BE2C (cell line): ENCODE data around the gene KAZN.

Experiments
- DNase-seq: peaks from one replicate; pipeline ENCODE4 v3.0.0-alpha.2; 2020
- H3K27me3 ChIP-seq: fragments of 250-450 bp; sonication (Bioruptor Pico); 2 replicates; pipeline ENCODE4 v1.5.1; 2020; ENCODE audit warnings: mild to moderate bottlenecking
- H3K36me3 ChIP-seq: fragments of 250-450 bp; sonication (Bioruptor Pico); 2 replicates; pipeline ENCODE4 v1.5.1; 2020; ENCODE audit warnings: mild to moderate bottlenecking
- H3K4me1 ChIP-seq: fragments of 250-450 bp; sonication (Bioruptor Pico); 2 replicates; pipeline ENCODE4 v1.5.1; 2020
- H3K4me3 ChIP-seq: 2 replicates; pipeline ENCODE4 v1.5.1; 2011; ENCODE audit warnings: low read depth, low read length
- H3K9me3 ChIP-seq: fragments of 250-450 bp; sonication (Bioruptor Pico); 2 replicates; pipeline ENCODE4 v1.5.1; 2020
- TF ChIP-seq, protein P1 (sequence below): IDR thresholded peaks from 2 replicates; pipeline ENCODE4 v1.5.1; 2012; ENCODE audit warnings: mild to moderate bottlenecking, low read depth, low read length

Gene KAZN

DNA sequence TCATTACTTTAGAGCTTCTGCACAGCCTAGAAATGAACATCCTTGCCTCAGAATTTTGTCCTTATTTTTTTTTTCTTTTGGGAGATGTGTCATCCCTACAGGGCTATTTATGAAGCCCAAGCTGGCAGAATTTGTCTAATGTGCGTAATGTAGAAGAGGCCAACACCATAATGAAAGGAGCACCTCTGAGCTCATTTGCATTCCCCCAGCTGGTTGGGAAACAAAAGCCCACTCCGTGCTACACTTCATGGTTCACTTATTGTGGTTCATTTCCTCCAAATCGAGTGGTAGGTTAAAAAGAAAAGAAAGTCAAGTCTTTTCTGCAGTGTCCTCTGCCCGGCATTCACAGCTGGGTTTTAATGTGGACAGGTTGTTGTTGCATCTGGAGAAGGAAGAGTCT lies 73.5 kb downstream of the KAZN start:
- Histone ChIP-seq H3K9me3 (no peaks in the 10 kb centered on the region), H3K36me3 (no peaks in the 10 kb centered on the region), H3K4me3 (no peak overlapping the region), H3K27me3 (no peaks in the 10 kb centered on the region), H3K4me1 (no peaks in the 10 kb centered on the region)
- TF ChIP-seq, protein P1, sequence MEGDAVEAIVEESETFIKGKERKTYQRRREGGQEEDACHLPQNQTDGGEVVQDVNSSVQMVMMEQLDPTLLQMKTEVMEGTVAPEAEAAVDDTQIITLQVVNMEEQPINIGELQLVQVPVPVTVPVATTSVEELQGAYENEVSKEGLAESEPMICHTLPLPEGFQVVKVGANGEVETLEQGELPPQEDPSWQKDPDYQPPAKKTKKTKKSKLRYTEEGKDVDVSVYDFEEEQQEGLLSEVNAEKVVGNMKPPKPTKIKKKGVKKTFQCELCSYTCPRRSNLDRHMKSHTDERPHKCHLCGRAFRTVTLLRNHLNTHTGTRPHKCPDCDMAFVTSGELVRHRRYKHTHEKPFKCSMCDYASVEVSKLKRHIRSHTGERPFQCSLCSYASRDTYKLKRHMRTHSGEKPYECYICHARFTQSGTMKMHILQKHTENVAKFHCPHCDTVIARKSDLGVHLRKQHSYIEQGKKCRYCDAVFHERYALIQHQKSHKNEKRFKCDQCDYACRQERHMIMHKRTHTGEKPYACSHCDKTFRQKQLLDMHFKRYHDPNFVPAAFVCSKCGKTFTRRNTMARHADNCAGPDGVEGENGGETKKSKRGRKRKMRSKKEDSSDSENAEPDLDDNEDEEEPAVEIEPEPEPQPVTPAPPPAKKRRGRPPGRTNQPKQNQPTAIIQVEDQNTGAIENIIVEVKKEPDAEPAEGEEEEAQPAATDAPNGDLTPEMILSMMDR, result no peak
- DNase-seq, result no peak

DNA sequence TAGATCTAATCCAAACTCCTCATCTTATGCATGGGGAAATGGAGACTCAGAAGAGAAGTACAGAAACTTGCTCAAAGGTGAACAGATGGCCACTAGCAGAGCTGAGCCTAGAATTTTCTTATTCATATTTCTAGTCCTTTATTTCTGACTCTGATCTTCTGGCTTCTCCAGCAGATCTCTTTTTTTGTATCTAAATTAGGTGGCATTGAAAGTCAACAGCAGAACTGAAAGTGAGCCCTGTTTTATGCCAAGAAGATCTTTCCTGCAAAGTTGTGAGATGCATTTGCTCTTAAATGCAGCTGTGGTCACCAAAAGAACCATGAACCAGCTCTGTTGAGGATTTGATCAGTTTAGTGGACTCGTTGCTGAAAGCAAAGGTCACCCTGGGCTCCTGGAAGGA lies 75.5 kb downstream of the KAZN start:
- H3K4me1 ChIP-seq, result no peaks in the 10 kb centered on the region
- TF ChIP-seq, protein P1, result no peak
- H3K4me3 ChIP-seq, result no peak overlapping the region
- no peaks in the 10 kb centered on the region for H3K36me3 ChIP-seq
- DNase-seq, result no peak
- H3K9me3 ChIP-seq, result no peaks in the 10 kb centered on the region
- H3K27me3 ChIP-seq, result no peaks in the 10 kb centered on the region

DNA sequence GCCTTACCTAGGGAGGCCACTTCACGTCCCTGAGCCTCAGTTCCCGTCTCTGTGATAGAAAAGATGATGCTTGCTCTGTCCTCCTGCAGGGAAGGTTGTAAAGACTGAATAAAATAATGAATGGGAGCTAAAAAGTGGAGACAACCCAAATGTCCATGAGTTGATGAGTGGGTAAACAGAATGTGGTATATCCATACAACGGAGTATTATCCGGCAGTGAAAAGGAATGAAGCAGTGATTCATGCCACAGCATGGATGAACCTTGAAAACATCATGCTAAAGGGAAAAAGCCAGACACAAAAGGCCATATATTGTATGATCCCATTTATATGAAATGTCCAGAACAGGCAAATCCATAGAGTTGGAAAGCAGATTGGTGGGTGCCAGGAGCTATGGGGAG lies 77.9 kb downstream of the KAZN start:
- Histone ChIP-seq H3K27me3 (no peaks in the 10 kb centered on the region), H3K4me1 (no peaks in the 10 kb centered on the region), H3K9me3 (no peaks in the 10 kb centered on the region), H3K4me3 (no peak overlapping the region), H3K36me3 (no peaks in the 10 kb centered on the region)
- TF ChIP-seq, protein P1, result no peak
- no peak for DNase-seq

DNA sequence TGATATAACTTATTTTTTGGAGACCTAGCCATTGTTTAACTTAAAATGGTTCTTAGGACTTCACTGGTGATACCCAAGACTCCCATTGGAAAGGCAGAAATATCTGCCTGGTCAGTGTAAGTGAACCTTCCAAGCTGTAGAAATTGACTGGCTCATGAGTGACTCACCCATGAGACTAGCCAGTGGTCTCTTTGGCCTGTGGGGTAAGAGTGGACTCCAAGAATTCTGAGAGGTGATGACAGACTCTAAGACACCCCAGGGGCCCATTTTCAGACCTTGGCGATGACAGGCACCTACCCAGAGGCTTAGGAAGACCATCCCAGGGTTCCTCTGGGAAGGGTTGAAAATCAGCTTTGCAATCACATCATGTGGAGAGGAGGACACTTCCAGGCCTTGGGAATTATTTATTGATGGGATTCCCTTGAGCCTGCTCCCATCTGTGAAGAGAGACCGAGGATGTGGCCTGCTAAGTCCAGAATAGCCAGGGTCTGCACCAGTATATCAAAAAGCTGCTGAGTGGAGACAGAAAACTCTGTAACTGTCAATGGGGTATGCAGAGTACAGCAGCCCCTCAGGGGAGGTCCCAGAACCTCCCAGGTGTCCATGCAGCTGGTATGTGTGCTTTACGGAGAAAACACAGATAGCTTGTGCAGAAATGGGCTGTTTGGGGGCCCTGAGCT lies 78.9 kb downstream of the KAZN start:
- DNase-seq, result no peak
- H3K36me3 ChIP-seq, result no peaks in the 10 kb centered on the region
- TF ChIP-seq, protein P1, result no peak

DNA sequence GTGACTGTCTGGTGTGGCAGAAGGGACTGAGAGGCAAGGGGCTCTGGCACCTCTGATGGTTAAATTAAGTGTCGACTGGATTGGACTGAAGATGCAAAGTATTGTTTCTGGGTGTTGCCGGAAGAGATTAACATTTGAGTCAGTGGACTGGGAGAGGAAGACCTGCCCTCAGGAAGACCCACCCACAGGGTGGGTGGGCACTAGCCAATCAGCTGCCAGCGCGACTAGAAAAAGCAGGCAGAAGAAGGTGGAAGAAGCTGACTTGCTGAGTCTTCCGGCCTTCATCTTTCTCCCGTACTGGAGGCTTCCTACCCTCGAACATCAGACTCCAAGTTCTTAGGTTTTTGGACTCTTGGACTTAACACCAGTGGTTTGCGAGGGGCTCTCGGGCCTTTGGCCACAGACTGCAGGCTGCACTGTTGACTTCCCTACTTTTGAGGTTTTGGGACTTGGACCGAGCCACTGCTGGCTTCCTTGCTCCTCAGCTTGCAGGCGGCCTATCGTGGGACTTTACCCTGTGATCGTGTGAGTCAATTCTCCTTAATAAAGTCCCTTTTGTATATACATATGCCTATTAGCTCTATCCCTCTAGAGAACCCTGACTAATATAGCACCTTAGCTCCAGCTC lies 79.6 kb downstream of the KAZN start:
- H3K27me3 ChIP-seq, result no peaks in the 10 kb centered on the region
- DNase-seq, result no peak
- TF ChIP-seq, protein P1, result no peak

More for the DNA sequence above, 78.9 kb downstream of the KAZN start:
- Histone ChIP-seq H3K9me3 (no peaks in the 10 kb centered on the region), H3K27me3 (no peaks in the 10 kb centered on the region), H3K4me3 (no peak overlapping the region), H3K4me1 (no peaks in the 10 kb centered on the region)

DNA sequence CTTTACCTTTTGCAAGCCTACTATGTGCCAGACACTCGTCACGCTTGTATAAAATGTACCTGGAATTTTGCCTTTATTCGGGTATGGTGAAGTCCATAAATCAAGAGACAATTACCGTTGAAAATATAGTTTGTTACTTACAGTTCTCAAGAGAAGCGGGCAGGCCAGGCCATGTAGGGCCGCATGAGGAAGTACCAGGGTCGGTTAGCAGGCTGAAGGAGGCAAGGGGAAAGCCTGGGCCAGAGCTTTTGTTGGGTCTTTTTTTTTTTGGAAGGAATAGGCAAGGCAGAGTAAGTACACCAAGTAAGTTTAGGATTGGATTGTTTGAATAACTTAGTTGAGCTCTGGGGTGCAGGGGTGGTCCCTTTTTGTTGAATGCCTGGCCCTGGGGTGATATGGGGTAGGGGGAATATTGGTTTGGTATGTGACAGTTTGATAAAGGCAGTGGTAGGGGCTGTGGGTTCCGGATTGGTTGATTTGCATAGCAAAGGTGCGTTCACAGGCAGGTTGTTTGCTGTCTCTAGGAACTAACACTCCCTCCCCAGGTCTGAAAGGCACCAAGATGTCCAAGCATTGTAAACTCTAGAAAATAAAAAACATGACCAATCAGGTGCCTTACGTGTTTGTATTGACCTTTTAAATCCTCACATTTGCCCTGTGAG lies 80.7 kb downstream of the KAZN start:
- H3K9me3 ChIP-seq, result no peaks in the 10 kb centered on the region
- no peaks in the 10 kb centered on the region for H3K4me1 ChIP-seq
- no peaks in the 10 kb centered on the region for H3K27me3 ChIP-seq
- TF ChIP-seq, protein P1, result no peak
- no peak overlapping the region for H3K4me3 ChIP-seq
- H3K36me3 ChIP-seq, result no peaks in the 10 kb centered on the region
- no peak for DNase-seq

More for the DNA sequence above, 79.6 kb downstream of the KAZN start:
- Histone ChIP-seq H3K36me3 (no peaks in the 10 kb centered on the region), H3K4me3 (no peak overlapping the region), H3K4me1 (no peaks in the 10 kb centered on the region), H3K9me3 (no peaks in the 10 kb centered on the region)
